SK-N-MC (cell line): ENCODE results near the gene GMPPA.

Experiments used
- DNase-seq: peaks from one replicate; pipeline ENCODE4 v3.0.0-alpha.2; 2011; ENCODE audit warnings: low read depth, low spot score
- H3K27ac ChIP-seq: fragments of 200-600 bp; sonication (generic); 2 replicates; pipeline ENCODE4 v1.5.1; 2016; ENCODE audit warnings: mixed run types
- H3K36me3 ChIP-seq: fragments of 200-600 bp; sonication (generic); 2 replicates; pipeline ENCODE4 v1.6.1; 2017; ENCODE audit warnings: antibody characterized with exemption, low read length, mixed read lengths; ENCODE audit not compliant: insufficient read depth
- H3K4me3 ChIP-seq: fragments of 200-600 bp; sonication (generic); 2 replicates; pipeline ENCODE4 v1.5.1; 2016
- H3K9ac ChIP-seq: fragments of 200-600 bp; sonication (generic); 2 replicates; pipeline ENCODE4 v1.8.0; 2017; ENCODE audit warnings: mixed run types, mixed read lengths; ENCODE audit not compliant: insufficient read length
- H3K9me3 ChIP-seq: fragments of 200-600 bp; sonication (generic); 2 replicates; pipeline ENCODE4 v1.6.1; 2017; ENCODE audit warnings: low read depth, mild to moderate bottlenecking, antibody characterized with exemption, low read length, moderate library complexity, mixed read lengths
- EZH2 ChIP-seq: fragments of 200-600 bp; sonication (generic); IDR thresholded peaks from one replicate; pipeline ENCODE4 v1.6.1; 2017; ENCODE audit warnings: antibody characterized with exemption
- FOXP2 ChIP-seq: optimal IDR thresholded peaks from 2 replicates; pipeline ENCODE3; 2011; ENCODE audit warnings: mild to moderate bottlenecking, moderate library complexity; ENCODE audit not compliant: insufficient read depth; ENCODE audit errors: extremely low read length, control extremely low read depth
- POLR2AphosphoS5 ChIP-seq: IDR thresholded peaks from 2 replicates; pipeline ENCODE4 v1.6.1; 2012; ENCODE audit warnings: mild to moderate bottlenecking, low read depth, low read length, borderline replicate concordance

Gene GMPPA

GRCh38 chr2:219547621-219548020 lies 48.9 kb downstream of the GMPPA start:
- DNase-seq: no peak
- H3K9ac ChIP-seq: no peak overlapping the region
- H3K27ac ChIP-seq: no peak overlapping the region
- H3K4me3 ChIP-seq: no peak overlapping the region
- no peaks in the 10 kb centered on the region for H3K36me3 ChIP-seq
- no peaks in the 10 kb centered on the region for H3K9me3 ChIP-seq
- TF ChIP-seq EZH2 (no peak), POLR2AphosphoS5 (no peak), FOXP2 (no peak)

GRCh38 chr2:219548990-219549389 lies 50.3 kb downstream of the GMPPA start:
- DNase-seq: no peak
- TF ChIP-seq EZH2 (no peak), POLR2AphosphoS5 (no peak), FOXP2 (no peak)
- H3K4me3 ChIP-seq: no peak overlapping the region
- no peaks in the 10 kb centered on the region for H3K9me3 ChIP-seq
- H3K36me3 ChIP-seq: no peaks in the 10 kb centered on the region
- H3K27ac ChIP-seq: no peak overlapping the region
- H3K9ac ChIP-seq: no peak overlapping the region

- no peaks in the 10 kb centered on the region for H3K36me3 ChIP-seq
- no peaks in the 10 kb centered on the region for H3K9me3 ChIP-seq
- DNase-seq: no peak
- TF ChIP-seq FOXP2 (no peak), EZH2 (no peak)
- H3K4me3 ChIP-seq: no peak overlapping the region
- no peak overlapping the region for H3K9ac ChIP-seq
- H3K27ac ChIP-seq: no peak overlapping the region
These were observed 50.9 kb downstream of the GMPPA start for GRCh38 chr2:219549619-219550018.

GRCh38 chr2:219551441-219552381 lies 53.0 kb downstream of the GMPPA start:
- H3K4me3 ChIP-seq: peak overlapping the region; percentile 86
- TF ChIP-seq FOXP2: no peak
- no peak overlapping the region for H3K27ac ChIP-seq
- no peak overlapping the region for H3K9ac ChIP-seq
- no peaks in the 10 kb centered on the region for H3K9me3 ChIP-seq
- no peaks in the 10 kb centered on the region for H3K36me3 ChIP-seq
- no peak for DNase-seq

- TF ChIP-seq EZH2 (no peak), POLR2AphosphoS5 (no peak), FOXP2 (no peak)
- DNase-seq: no peak
- Histone ChIP-seq H3K9ac (no peak overlapping the region), H3K36me3 (no peaks in the 10 kb centered on the region), H3K4me3 (peak overlapping the region; percentile 86), H3K9me3 (no peaks in the 10 kb centered on the region), H3K27ac (no peak overlapping the region)
These were observed 53.9 kb downstream of the GMPPA start for GRCh38 chr2:219552382-219553167.

- no peak overlapping the region for H3K27ac ChIP-seq
- H3K9ac ChIP-seq: no peak overlapping the region
- TF ChIP-seq EZH2 (no peak), POLR2AphosphoS5 (no peak), FOXP2 (no peak)
- H3K36me3 ChIP-seq: no peaks in the 10 kb centered on the region
- H3K4me3 ChIP-seq: peak overlapping the region; percentile 86
- DNase-seq: no peak
- H3K9me3 ChIP-seq: no peaks in the 10 kb centered on the region
These were observed 54.4 kb downstream of the GMPPA start for GRCh38 chr2:219553168-219553417.

- no peaks in the 10 kb centered on the region for H3K36me3 ChIP-seq
- H3K4me3 ChIP-seq: no peak overlapping the region
- no peak overlapping the region for H3K27ac ChIP-seq
- H3K9me3 ChIP-seq: no peaks in the 10 kb centered on the region
- no peak for TF ChIP-seq EZH2
- no peak for TF ChIP-seq FOXP2
- TF ChIP-seq POLR2AphosphoS5: no peak
- H3K9ac ChIP-seq: no peak overlapping the region
- no peak for DNase-seq
These were observed 54.8 kb downstream of the GMPPA start for GRCh38 chr2:219553463-219553963.

GRCh38 chr2:219554350-219554749 lies 55.7 kb downstream of the GMPPA start:
- no peak for DNase-seq
- TF ChIP-seq FOXP2: no peak
- TF ChIP-seq EZH2: no peak
- TF ChIP-seq POLR2AphosphoS5: no peak
- Histone ChIP-seq H3K9me3 (no peaks in the 10 kb centered on the region), H3K27ac (no peak overlapping the region), H3K4me3 (no peak overlapping the region), H3K9ac (no peak overlapping the region), H3K36me3 (no peaks in the 10 kb centered on the region)
